ENCODE results near the gene SH3BGR. TPM values are rescaled to one million over a fixed set of nuclear protein-coding genes. Genes with fewer than 3 reads are reported as not detected.

The SH3BGR gene
- total and polyA plus RNA-seq, 2 donors (not counting 3 experiments of a cell fraction or from before 2014, with no cell fraction given), result 1.1 TPM; not detected in 1

DNA sequence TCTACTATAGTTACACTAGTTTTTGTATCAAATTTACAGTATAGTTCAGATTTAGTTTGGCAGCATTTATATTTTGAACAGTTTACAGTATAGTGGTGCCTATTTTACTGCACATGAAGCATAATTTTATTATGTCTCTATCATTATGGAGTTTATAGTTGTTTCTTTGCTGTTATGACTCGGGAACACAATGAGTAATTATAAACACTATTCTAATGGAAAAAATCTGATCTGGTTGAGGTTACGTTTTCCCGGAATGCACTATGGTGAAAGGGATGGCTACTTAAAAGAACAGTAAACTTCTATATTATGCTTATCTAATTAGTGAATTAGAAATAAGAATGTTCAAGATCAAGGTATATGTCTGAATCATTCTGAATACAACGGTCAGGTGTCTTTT is 16.8 kb upstream of the SH3BGR start:
- BruUV-seq (replicated peaks), result no TSS peak
- Histone ChIP-seq H3K79me2 (ENCODE audit: control insufficient read depth, insufficient read depth, low read length) (no peaks in the 10 kb centered on the region), H3K9ac (replicated peaks; ENCODE audit: extremely low read depth, insufficient read depth, low read length) (no peak overlapping the region), H3K36me3 (ENCODE audit: control insufficient read depth in 2 of 2, extremely low read depth in 1 of 2, insufficient read depth in 2 of 2, low read length in 2 of 2) (no peaks in the 10 kb centered on the region), H3K27me3 (ENCODE audit: control insufficient read depth in 2 of 2, insufficient read depth in 2 of 2, low read length in 2 of 2) (no peaks in the 10 kb centered on the region), H3K4me3 (replicated peaks in 1 of 3; ENCODE audit: insufficient read depth in 1 of 3, low read depth in 1 of 3, low read length in 3 of 3) (no peak overlapping the region), H2AFZ (ENCODE audit: low read depth, low read length) (no peak overlapping the region), H3K9me1 (replicated peaks; ENCODE audit: control insufficient read depth, extremely low read depth, insufficient read depth, low read length) (no peaks in the 10 kb centered on the region), H3K4me1 (ENCODE audit: control insufficient read depth, extremely low read depth, insufficient read depth, low read length) (no peaks in the 10 kb centered on the region), H3K9me3 (replicated peaks; ENCODE audit: control insufficient read depth, insufficient read depth, low read length) (no peaks in the 10 kb centered on the region), H4K20me1 (replicated peaks; ENCODE audit: control insufficient read depth, extremely low read depth, insufficient read depth, low read length) (no peaks in the 10 kb centered on the region), H3K27ac (ENCODE audit: insufficient read depth, low read depth, low read length) (no peak overlapping the region), H3K4me2 (ENCODE audit: insufficient read depth, low read length) (no peak overlapping the region)
- DNase-seq (ENCODE audit: low read depth, low spot score), result no peak
- intact Hi-C loops (cut with micrococcal nuclease) (no loop called here), dilution Hi-C loops (cut with MboI; ENCODE audit: extremely low pct_ligation_motif_present, low sequenced_read_pairs) (no loop called here)
- POLR2A ChIA-PET, result no interaction called here
- FAIRE-seq, result no peak
- CTCF ChIA-PET, result no interaction called here
- TF ChIP-seq MYC (IDR thresholded peaks at IDR 0.05; ENCODE audit: low read depth, low read length) (no peak), POLR2A (IDR thresholded peaks at IDR 0.05; ENCODE audit: low read depth, low read length) (no peak), FOS (IDR thresholded peaks at IDR 0.05; ENCODE audit: borderline replicate concordance, insufficient read depth, low read length) (no peak), EZH2 (IDR thresholded peaks at IDR 0.05; ENCODE audit: borderline replicate concordance, low read depth, low read length, severe bottlenecking) (no peak), JUN (IDR thresholded peaks at IDR 0.05; ENCODE audit: borderline replicate concordance, insufficient read depth, insufficient read length, low read depth) (no peak), POLR2AphosphoS5 (IDR thresholded peaks at IDR 0.05; ENCODE audit: insufficient read depth, low read depth, low read length) (no peak), GATA2 (IDR thresholded peaks at IDR 0.05; ENCODE audit: insufficient read depth, insufficient read length, low read depth, low read length) (no peak)
- TF ChIP-seq, protein P1, sequence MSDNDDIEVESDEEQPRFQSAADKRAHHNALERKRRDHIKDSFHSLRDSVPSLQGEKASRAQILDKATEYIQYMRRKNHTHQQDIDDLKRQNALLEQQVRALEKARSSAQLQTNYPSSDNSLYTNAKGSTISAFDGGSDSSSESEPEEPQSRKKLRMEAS (IDR thresholded peaks at IDR 0.05; ENCODE audit: insufficient read depth, insufficient read length), result no peak
- TF ChIP-seq, protein P2, sequence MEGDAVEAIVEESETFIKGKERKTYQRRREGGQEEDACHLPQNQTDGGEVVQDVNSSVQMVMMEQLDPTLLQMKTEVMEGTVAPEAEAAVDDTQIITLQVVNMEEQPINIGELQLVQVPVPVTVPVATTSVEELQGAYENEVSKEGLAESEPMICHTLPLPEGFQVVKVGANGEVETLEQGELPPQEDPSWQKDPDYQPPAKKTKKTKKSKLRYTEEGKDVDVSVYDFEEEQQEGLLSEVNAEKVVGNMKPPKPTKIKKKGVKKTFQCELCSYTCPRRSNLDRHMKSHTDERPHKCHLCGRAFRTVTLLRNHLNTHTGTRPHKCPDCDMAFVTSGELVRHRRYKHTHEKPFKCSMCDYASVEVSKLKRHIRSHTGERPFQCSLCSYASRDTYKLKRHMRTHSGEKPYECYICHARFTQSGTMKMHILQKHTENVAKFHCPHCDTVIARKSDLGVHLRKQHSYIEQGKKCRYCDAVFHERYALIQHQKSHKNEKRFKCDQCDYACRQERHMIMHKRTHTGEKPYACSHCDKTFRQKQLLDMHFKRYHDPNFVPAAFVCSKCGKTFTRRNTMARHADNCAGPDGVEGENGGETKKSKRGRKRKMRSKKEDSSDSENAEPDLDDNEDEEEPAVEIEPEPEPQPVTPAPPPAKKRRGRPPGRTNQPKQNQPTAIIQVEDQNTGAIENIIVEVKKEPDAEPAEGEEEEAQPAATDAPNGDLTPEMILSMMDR (IDR thresholded peaks at IDR 0.05; ENCODE audit: extremely low read depth in 1 of 2, insufficient read depth in 1 of 2, low read depth in 1 of 2, low read length in 2 of 2), result no peak

Measured in endothelial cell of umbilical vein (primary cell).